Memory B cell (primary cell): ENCODE data around the gene ASIC2.

ENCODE experiments used
- ATAC-seq: fragments of 150-1000 bp; cut with Tn5 transposase; 2 replicates; pipeline ENCODE4 v1.10.0; 2021; ENCODE audit warnings: low read depth, mild to moderate bottlenecking, moderate library complexity
- DNase-seq, 2 donors: peaks; one replicate each; pipeline ENCODE4 v3.0.0; 2022; ENCODE audit warnings: low spot score in 2 of 2
- H3K27ac Mint-ChIP-seq: one replicate; pipeline ENCODE4 v1.8.0; 2022; ENCODE audit warnings: mild to moderate bottlenecking, moderate library complexity, mixed read lengths
- H3K27me3 Mint-ChIP-seq: one replicate; pipeline ENCODE4 v1.8.0; 2022; ENCODE audit warnings: mixed read lengths
- H3K36me3 Mint-ChIP-seq: one replicate; pipeline ENCODE4 v1.8.0; 2022; ENCODE audit warnings: mild to moderate bottlenecking, mixed read lengths
- H3K4me1 Mint-ChIP-seq: one replicate; pipeline ENCODE4 v1.8.0; 2022; ENCODE audit warnings: mixed read lengths
- H3K4me3 Mint-ChIP-seq: one replicate; pipeline ENCODE4 v1.8.0; 2022; ENCODE audit warnings: mild to moderate bottlenecking, moderate library complexity, mixed read lengths
- H3K9me3 Mint-ChIP-seq: one replicate; pipeline ENCODE4 v1.8.0; 2022; ENCODE audit warnings: mixed read lengths

Gene ASIC2

GRCh38 chr17:33292981-33293867 lies at the start of gene ASIC2:
TSS of gene ASIC2 (minus strand) at chr17:33293295.
- DNase-seq: no peak
- peaks cover 1% of the 10 kb centered on the region for H3K9me3 Mint-ChIP-seq
- no peak within 1 kb of the TSS for H3K27ac Mint-ChIP-seq
- no peak within 1 kb of the TSS for H3K4me3 Mint-ChIP-seq
- H3K4me1 Mint-ChIP-seq: peaks cover 10% of the 10 kb centered on the region
- ATAC-seq: no peak
- H3K36me3 Mint-ChIP-seq: peaks cover 2% of the 10 kb centered on the region
- peaks cover 33% of the 10 kb centered on the region for H3K27me3 Mint-ChIP-seq

- no peak overlapping the region for H3K27ac Mint-ChIP-seq
- H3K9me3 Mint-ChIP-seq: peaks cover 1% of the 10 kb centered on the region
Observed at GRCh38 chr17:33342025-33342424, 48.9 kb upstream of the ASIC2 start.

GRCh38 chr17:33338242-33338641 lies 45.1 kb upstream of the ASIC2 start:
- no peaks in the 10 kb centered on the region for H3K4me1 Mint-ChIP-seq
- peaks cover 1% of the 10 kb centered on the region for H3K9me3 Mint-ChIP-seq
- no peak overlapping the region for H3K4me3 Mint-ChIP-seq
- no peaks in the 10 kb centered on the region for H3K36me3 Mint-ChIP-seq
- DNase-seq (no peak), ATAC-seq (no peak)
- no peak overlapping the region for H3K27ac Mint-ChIP-seq
- H3K27me3 Mint-ChIP-seq: peaks cover 12% of the 10 kb centered on the region

More at GRCh38 chr17:33342025-33342424, 48.9 kb upstream of the ASIC2 start:
- DNase-seq (no peak), ATAC-seq (no peak)
- H3K4me1 Mint-ChIP-seq: no peaks in the 10 kb centered on the region
- H3K27me3 Mint-ChIP-seq: peaks cover 16% of the 10 kb centered on the region
- H3K4me3 Mint-ChIP-seq: no peak overlapping the region
- no peaks in the 10 kb centered on the region for H3K36me3 Mint-ChIP-seq

GRCh38 chr17:33335491-33336173 lies 42.5 kb upstream of the ASIC2 start:
- Mint-ChIP-seq H3K36me3 (no peaks in the 10 kb centered on the region), H3K27me3 (peaks cover 10% of the 10 kb centered on the region), H3K27ac (no peak overlapping the region), H3K4me1 (no peaks in the 10 kb centered on the region), H3K4me3 (no peak overlapping the region), H3K9me3 (peaks cover 1% of the 10 kb centered on the region)
- ATAC-seq: no peak
- no peak for DNase-seq

- no peaks in the 10 kb centered on the region for H3K4me1 Mint-ChIP-seq
- peaks cover 9% of the 10 kb centered on the region for H3K27me3 Mint-ChIP-seq
- H3K36me3 Mint-ChIP-seq: no peaks in the 10 kb centered on the region
- ATAC-seq (no peak), DNase-seq (no peak)
- peaks cover 1% of the 10 kb centered on the region for H3K9me3 Mint-ChIP-seq
- no peak overlapping the region for H3K27ac Mint-ChIP-seq
- H3K4me3 Mint-ChIP-seq: no peak overlapping the region
Observed at GRCh38 chr17:33334703-33335102, 41.6 kb upstream of the ASIC2 start.

- Mint-ChIP-seq H3K36me3 (no peaks in the 10 kb centered on the region), H3K9me3 (peaks cover 3% of the 10 kb centered on the region), H3K27ac (no peak overlapping the region), H3K4me1 (no peaks in the 10 kb centered on the region), H3K27me3 (no peaks in the 10 kb centered on the region), H3K4me3 (no peak overlapping the region)
- DNase-seq: no peak
- ATAC-seq: no peak
Observed at GRCh38 chr17:33330877-33331276, 37.8 kb upstream of the ASIC2 start.

GRCh38 chr17:33328129-33328528 lies 35.0 kb upstream of the ASIC2 start:
- H3K27me3 Mint-ChIP-seq: peaks cover 9% of the 10 kb centered on the region
- H3K4me3 Mint-ChIP-seq: no peak overlapping the region
- no peak overlapping the region for H3K27ac Mint-ChIP-seq
- no peaks in the 10 kb centered on the region for H3K36me3 Mint-ChIP-seq
- no peaks in the 10 kb centered on the region for H3K4me1 Mint-ChIP-seq
- DNase-seq (no peak), ATAC-seq (no peak)
- peaks cover 8% of the 10 kb centered on the region for H3K9me3 Mint-ChIP-seq

- Mint-ChIP-seq H3K36me3 (no peaks in the 10 kb centered on the region), H3K27ac (no peak overlapping the region), H3K4me1 (no peaks in the 10 kb centered on the region), H3K27me3 (peaks cover 14% of the 10 kb centered on the region), H3K9me3 (peaks cover 10% of the 10 kb centered on the region), H3K4me3 (no peak overlapping the region)
- no peak for DNase-seq
- no peak for ATAC-seq
Observed at GRCh38 chr17:33324736-33325135, 31.6 kb upstream of the ASIC2 start.

GRCh38 chr17:33322063-33322462 lies 29.0 kb upstream of the ASIC2 start:
- peaks cover 9% of the 10 kb centered on the region for H3K9me3 Mint-ChIP-seq
- H3K27ac Mint-ChIP-seq: no peak overlapping the region
- peaks cover 19% of the 10 kb centered on the region for H3K27me3 Mint-ChIP-seq
- ATAC-seq (no peak), DNase-seq (no peak)
- H3K36me3 Mint-ChIP-seq: no peaks in the 10 kb centered on the region
- no peaks in the 10 kb centered on the region for H3K4me1 Mint-ChIP-seq
- H3K4me3 Mint-ChIP-seq: no peak overlapping the region

- DNase-seq (no peak), ATAC-seq (no peak)
- Mint-ChIP-seq H3K4me1 (no peaks in the 10 kb centered on the region), H3K9me3 (peaks cover 3% of the 10 kb centered on the region), H3K36me3 (no peaks in the 10 kb centered on the region), H3K4me3 (no peak overlapping the region), H3K27me3 (peaks cover 11% of the 10 kb centered on the region), H3K27ac (no peak overlapping the region)
Observed at GRCh38 chr17:33318241-33318640, 25.1 kb upstream of the ASIC2 start.

GRCh38 chr17:33316746-33317145 lies 23.7 kb upstream of the ASIC2 start:
- DNase-seq (no peak), ATAC-seq (no peak)
- Mint-ChIP-seq H3K27me3 (peaks cover 7% of the 10 kb centered on the region), H3K36me3 (no peaks in the 10 kb centered on the region), H3K27ac (no peak overlapping the region), H3K9me3 (peaks cover 1% of the 10 kb centered on the region), H3K4me3 (no peak overlapping the region), H3K4me1 (no peaks in the 10 kb centered on the region)

GRCh38 chr17:33310296-33310695 lies 17.2 kb upstream of the ASIC2 start:
- no peaks in the 10 kb centered on the region for H3K36me3 Mint-ChIP-seq
- no peak overlapping the region for H3K27ac Mint-ChIP-seq
- H3K9me3 Mint-ChIP-seq: peaks cover 5% of the 10 kb centered on the region

GRCh38 chr17:33303254-33303653 lies 10.2 kb upstream of the ASIC2 start:
- ATAC-seq (no peak), DNase-seq (no peak)
- no peaks in the 10 kb centered on the region for H3K4me1 Mint-ChIP-seq
- H3K36me3 Mint-ChIP-seq: peaks cover 1% of the 10 kb centered on the region
- H3K27ac Mint-ChIP-seq: no peak overlapping the region
- peaks cover 2% of the 10 kb centered on the region for H3K9me3 Mint-ChIP-seq
- no peak overlapping the region for H3K4me3 Mint-ChIP-seq
- H3K27me3 Mint-ChIP-seq: peaks cover 12% of the 10 kb centered on the region

More at GRCh38 chr17:33310296-33310695, 17.2 kb upstream of the ASIC2 start:
- Mint-ChIP-seq H3K27me3 (peaks cover 17% of the 10 kb centered on the region), H3K4me1 (no peaks in the 10 kb centered on the region), H3K4me3 (no peak overlapping the region)
- DNase-seq: no peak
- ATAC-seq: no peak

GRCh38 chr17:33302394-33302793 lies 9.3 kb upstream of the ASIC2 start:
- Mint-ChIP-seq H3K27ac (no peak overlapping the region), H3K36me3 (peaks cover 1% of the 10 kb centered on the region), H3K27me3 (peaks cover 11% of the 10 kb centered on the region), H3K4me1 (no peaks in the 10 kb centered on the region), H3K9me3 (peaks cover 3% of the 10 kb centered on the region), H3K4me3 (no peak overlapping the region)
- ATAC-seq (no peak), DNase-seq (no peak)
